Trophoblast cell (in vitro differentiated cells and primary cell): ENCODE data around the gene GABRA5.

Experiments used
- DNase-seq, 2 donors: peaks; one replicate each; pipeline ENCODE4 v3.0.0-alpha.2; 2016
- H2AFZ ChIP-seq: 2 replicates; pipeline ENCODE4 v1.6.1; 2013; ENCODE audit warnings: low read length, moderate library complexity, mild to moderate bottlenecking; ENCODE audit not compliant: insufficient read depth, poor library complexity
- H2AK5ac ChIP-seq: 2 replicates; pipeline ENCODE4 v1.6.1; 2013; ENCODE audit warnings: mild to moderate bottlenecking, low read length
- H2BK120ac ChIP-seq: 2 replicates; pipeline ENCODE4 v1.6.1; 2013; ENCODE audit warnings: low read length, mild to moderate bottlenecking, moderate library complexity; ENCODE audit not compliant: insufficient read depth, poor library complexity
- H2BK12ac ChIP-seq: 2 replicates; pipeline ENCODE4 v1.6.1; 2013; ENCODE audit warnings: mild to moderate bottlenecking, low read length, moderate library complexity
- H2BK5ac ChIP-seq: 2 replicates; pipeline ENCODE4 v1.6.1; 2013; ENCODE audit warnings: low read length, low read depth, moderate library complexity, mild to moderate bottlenecking; ENCODE audit not compliant: poor library complexity
- H3K14ac ChIP-seq: 2 replicates; pipeline ENCODE4 v1.6.1; 2013; ENCODE audit warnings: mild to moderate bottlenecking, low read length
- H3K18ac ChIP-seq: 2 replicates; pipeline ENCODE4 v1.6.1; 2013; ENCODE audit warnings: mild to moderate bottlenecking, low read length
- H3K23ac ChIP-seq: 2 replicates; pipeline ENCODE4 v1.6.1; 2013; ENCODE audit warnings: low read length
- H3K27ac ChIP-seq: 2 replicates; pipeline ENCODE4 v1.5.1; 2013; ENCODE audit warnings: low read depth, mild to moderate bottlenecking, inconsistent platforms, low read length, moderate library complexity
- H3K27me3 ChIP-seq: 2 replicates; pipeline ENCODE4 v1.6.1; 2013; ENCODE audit warnings: inconsistent platforms, mild to moderate bottlenecking, low read length, moderate library complexity; ENCODE audit not compliant: insufficient read depth
- H3K36me3 ChIP-seq, 2 experiments: 1 replicate in 1 of 2; 2 replicates in 1 of 2; pipeline ENCODE4 v1.6.1; 2013; ENCODE audit warnings: low read length in 2 of 2, mild to moderate bottlenecking in 2 of 2, moderate library complexity in 1 of 2; ENCODE audit not compliant: insufficient read depth in 2 of 2, control insufficient read depth in 1 of 2
- H3K4ac ChIP-seq: 2 replicates; pipeline ENCODE4 v1.6.1; 2013; ENCODE audit warnings: low read depth, mild to moderate bottlenecking, low read length, moderate library complexity
- H3K4me1 ChIP-seq, 2 experiments: 1 replicate in 1 of 2; 2 replicates in 1 of 2; pipeline ENCODE4 v1.6.1; 2013; ENCODE audit warnings: low read length in 2 of 2, mild to moderate bottlenecking in 2 of 2, moderate library complexity in 1 of 2; ENCODE audit not compliant: insufficient read depth in 2 of 2, control insufficient read depth in 1 of 2
- H3K4me2 ChIP-seq: 2 replicates; pipeline ENCODE4 v1.6.1; 2013; ENCODE audit warnings: inconsistent platforms, mild to moderate bottlenecking, low read length, moderate library complexity
- H3K4me3 ChIP-seq: 2 replicates; pipeline ENCODE4 v1.5.1; 2013; ENCODE audit warnings: mild to moderate bottlenecking, low read depth, low read length, inconsistent platforms
- H3K79me1 ChIP-seq: one replicate; pipeline ENCODE4 v1.6.1; 2013; ENCODE audit warnings: low read length
- H3K79me2 ChIP-seq: 2 replicates; pipeline ENCODE4 v1.6.1; 2013; ENCODE audit warnings: low read length, mild to moderate bottlenecking; ENCODE audit not compliant: control insufficient read depth, insufficient read depth, poor library complexity
- H3K9ac ChIP-seq: 2 replicates; pipeline ENCODE4 v1.6.1; 2013; ENCODE audit warnings: mild to moderate bottlenecking, low read length
- H3K9me3 ChIP-seq: 2 replicates; pipeline ENCODE4 v1.6.1; 2013; ENCODE audit warnings: low read depth, mild to moderate bottlenecking, control low read depth, inconsistent platforms, low read length; ENCODE audit not compliant: insufficient read depth
- H4K12ac ChIP-seq: 2 replicates; pipeline ENCODE4 v1.6.1; 2013; ENCODE audit warnings: low read depth, mild to moderate bottlenecking, low read length, moderate library complexity
- H4K8ac ChIP-seq: 2 replicates; pipeline ENCODE4 v1.6.1; 2013; ENCODE audit warnings: low read depth, mild to moderate bottlenecking, low read length, moderate library complexity
- H4K91ac ChIP-seq: one replicate; pipeline ENCODE4 v1.6.1; 2013; ENCODE audit warnings: low read depth, mild to moderate bottlenecking, low read length, moderate library complexity
- WGBS: extraction: QIAGEN DNeasy Blood & Tissue Kit; methylation state at CpG from one replicate; pipeline ENCODE4 v1.1.7; 2013; ENCODE audit warnings: missing lambda C conversion rate; ENCODE audit not compliant: insufficient read length, insufficient coverage; ENCODE audit errors: extremely low coverage; 5-methylcytosine and 5-hydroxymethylcytosine counted together

Gene GABRA5

DNA sequence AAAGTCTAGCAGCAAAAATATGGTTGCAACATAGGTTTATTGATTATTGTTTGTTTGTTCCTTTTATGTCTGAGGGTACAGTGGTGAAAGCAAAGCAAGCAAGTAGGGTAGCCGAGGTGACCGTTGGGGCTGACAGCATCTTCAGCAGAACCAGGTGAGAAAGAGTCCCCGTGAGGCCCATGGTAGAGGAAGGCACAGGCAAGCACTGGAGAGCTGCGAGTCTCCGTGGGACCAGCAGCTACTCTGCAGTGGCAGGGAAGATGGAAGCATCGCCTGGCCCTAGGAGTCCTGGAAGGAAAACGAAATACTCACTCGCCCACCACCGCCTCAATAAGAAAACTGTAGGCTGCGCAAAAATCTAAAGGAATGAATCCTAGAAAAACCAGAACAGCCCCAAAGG lies 25.3 kb upstream of the GABRA5 start:
- no peaks in the 10 kb centered on the region for H3K79me2 ChIP-seq
- H3K79me1 ChIP-seq: no peaks in the 10 kb centered on the region
- no peaks in the 10 kb centered on the region for H3K36me3 ChIP-seq
- no peak overlapping the region for H3K14ac ChIP-seq
- H4K91ac ChIP-seq: no peak overlapping the region
- H2AK5ac ChIP-seq: no peak overlapping the region
- no peak overlapping the region for H3K18ac ChIP-seq
- H2AFZ ChIP-seq: no peak overlapping the region
- no peak overlapping the region for H2BK12ac ChIP-seq
- no peaks in the 10 kb centered on the region for H3K4me1 ChIP-seq
- H4K12ac ChIP-seq: no peak overlapping the region
- no peaks in the 10 kb centered on the region for H3K27me3 ChIP-seq
- DNase-seq: no peak
- H3K23ac ChIP-seq: no peak overlapping the region
- no peak overlapping the region for H3K4me3 ChIP-seq
- H3K27ac ChIP-seq: no peak overlapping the region
- WGBS: no CpG with 5 or more reads among the region's 10 CpGs
- H4K8ac ChIP-seq: no peak overlapping the region
- H3K9me3 ChIP-seq: peaks cover 4% of the 10 kb centered on the region
- H3K4me2 ChIP-seq: no peak overlapping the region
- no peak overlapping the region for H3K4ac ChIP-seq
- no peak overlapping the region for H2BK5ac ChIP-seq
- no peak overlapping the region for H2BK120ac ChIP-seq
- no peak overlapping the region for H3K9ac ChIP-seq

DNA sequence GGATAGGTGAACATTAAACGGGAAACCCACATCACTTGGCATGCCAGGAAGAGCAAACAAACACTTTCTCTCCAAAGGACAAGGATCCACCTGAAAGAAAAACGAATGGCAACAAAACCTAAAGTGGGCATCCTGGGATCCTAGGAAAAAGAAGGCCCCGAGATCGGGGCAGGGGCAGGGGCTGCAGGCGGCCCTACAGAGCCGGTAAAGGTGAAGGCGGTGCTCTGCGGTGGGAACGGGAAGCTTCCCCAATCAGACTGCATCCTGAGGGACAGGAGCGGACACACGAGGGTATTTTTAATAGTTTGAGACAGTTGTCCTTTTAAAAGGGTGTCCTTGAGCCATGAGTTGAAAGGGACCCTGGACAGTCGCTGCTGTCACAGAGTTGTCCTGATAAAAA lies 24.9 kb upstream of the GABRA5 start:
- no peak overlapping the region for H3K23ac ChIP-seq
- H4K8ac ChIP-seq: no peak overlapping the region
- H3K18ac ChIP-seq: no peak overlapping the region
- no peak overlapping the region for H3K4me2 ChIP-seq
- H2BK5ac ChIP-seq: no peak overlapping the region
- H2BK12ac ChIP-seq: no peak overlapping the region
- no peaks in the 10 kb centered on the region for H3K4me1 ChIP-seq
- DNase-seq: no peak
- no peak overlapping the region for H2AK5ac ChIP-seq
- H3K9ac ChIP-seq: no peak overlapping the region
- H4K91ac ChIP-seq: no peak overlapping the region
- no peak overlapping the region for H2AFZ ChIP-seq
- H3K9me3 ChIP-seq: peaks cover 3% of the 10 kb centered on the region
- no peaks in the 10 kb centered on the region for H3K79me1 ChIP-seq
- no peak overlapping the region for H2BK120ac ChIP-seq
- H3K36me3 ChIP-seq: no peaks in the 10 kb centered on the region
- no peaks in the 10 kb centered on the region for H3K27me3 ChIP-seq
- H4K12ac ChIP-seq: no peak overlapping the region
- whole genome bisulfite sequencing: no CpG with 5 or more reads among the region's 12 CpGs
- H3K79me2 ChIP-seq: no peaks in the 10 kb centered on the region
- H3K4me3 ChIP-seq: no peak overlapping the region
- H3K27ac ChIP-seq: no peak overlapping the region
- H3K14ac ChIP-seq: no peak overlapping the region
- no peak overlapping the region for H3K4ac ChIP-seq

- WGBS: no CpG with 5 or more reads among the region's 11 CpGs
- DNase-seq: no peak
- H3K4me2 ChIP-seq: no peak overlapping the region
Observed at GRCh38 chr15:26842391-26842790, 24.5 kb upstream of the GABRA5 start.

GRCh38 chr15:26844901-26845300 lies 22.0 kb upstream of the GABRA5 start:
- Histone ChIP-seq H3K23ac (no peak overlapping the region), H3K9ac (no peak overlapping the region), H3K79me1 (no peaks in the 10 kb centered on the region), H3K18ac (no peak overlapping the region), H3K36me3 (no peaks in the 10 kb centered on the region), H3K4ac (no peak overlapping the region), H2BK12ac (no peak overlapping the region), H2BK5ac (no peak overlapping the region), H3K14ac (no peak overlapping the region), H2AFZ (no peak overlapping the region), H4K12ac (no peak overlapping the region), H3K4me1 (no peaks in the 10 kb centered on the region), H3K4me2 (no peak overlapping the region), H3K27ac (no peak overlapping the region), H4K8ac (no peak overlapping the region), H2AK5ac (no peak overlapping the region), H3K9me3 (no peaks in the 10 kb centered on the region), H3K79me2 (no peaks in the 10 kb centered on the region), H3K4me3 (no peak overlapping the region), H2BK120ac (no peak overlapping the region), H3K27me3 (no peaks in the 10 kb centered on the region), H4K91ac (no peak overlapping the region)
- no peak for DNase-seq

More at GRCh38 chr15:26842391-26842790, 24.5 kb upstream of the GABRA5 start:
- Histone ChIP-seq H3K9ac (no peak overlapping the region), H3K4me3 (no peak overlapping the region), H2BK120ac (no peak overlapping the region), H3K27me3 (no peaks in the 10 kb centered on the region), H3K79me2 (no peaks in the 10 kb centered on the region), H3K18ac (no peak overlapping the region), H3K4ac (no peak overlapping the region), H3K4me1 (no peaks in the 10 kb centered on the region), H2BK5ac (no peak overlapping the region), H3K23ac (no peak overlapping the region), H4K91ac (no peak overlapping the region), H3K9me3 (peaks cover 3% of the 10 kb centered on the region), H3K79me1 (no peaks in the 10 kb centered on the region), H4K12ac (no peak overlapping the region), H2BK12ac (no peak overlapping the region), H4K8ac (no peak overlapping the region), H3K14ac (no peak overlapping the region), H2AFZ (no peak overlapping the region), H3K36me3 (no peaks in the 10 kb centered on the region), H3K27ac (no peak overlapping the region), H2AK5ac (no peak overlapping the region)
